Neutrophil (primary cell): ENCODE data around the gene CTBP2.

ENCODE experiments used
- H3K27ac ChIP-seq: fragments of 200-600 bp; sonication (generic); 2 replicates; pipeline ENCODE4 v1.5.1; 2016; ENCODE audit warnings: mild to moderate bottlenecking, moderate library complexity
- H3K27me3 ChIP-seq: fragments of 200-600 bp; sonication (generic); 2 replicates; pipeline ENCODE4 v1.6.0; 2016; ENCODE audit warnings: mild to moderate bottlenecking
- H3K36me3 ChIP-seq: fragments of 200-600 bp; sonication (generic); 2 replicates; pipeline ENCODE4 v1.5.1; 2017
- H3K4me1 ChIP-seq, 2 experiments: fragments of 200-600 bp in 1 of 2; sonication (generic) in 1 of 2; 1 replicate in 1 of 2; 2 replicates in 1 of 2; pipeline versions ENCODE4 v1.5.1 to v1.6.1; 2013 to 2016; ENCODE audit warnings: low read depth in 1 of 2, low read length in 1 of 2, mild to moderate bottlenecking in 1 of 2, moderate library complexity in 1 of 2; ENCODE audit not compliant: control insufficient read depth in 1 of 2, insufficient read depth in 1 of 2
- H3K4me3 ChIP-seq, 2 experiments: fragments of 200-600 bp in 1 of 2; sonication (generic) in 1 of 2; 1 replicate in 1 of 2; 2 replicates in 1 of 2; pipeline ENCODE4 v1.5.1; 2013 to 2016; ENCODE audit warnings: low read depth in 1 of 2, low read length in 1 of 2, mild to moderate bottlenecking in 1 of 2, moderate library complexity in 1 of 2
- H3K9me3 ChIP-seq: fragments of 200-600 bp; sonication (generic); 2 replicates; pipeline ENCODE4 v1.5.1; 2016
- TF ChIP-seq, protein P1 (sequence below): fragments of 200-600 bp; sonication (generic); IDR thresholded peaks from 2 replicates; pipeline ENCODE4 v1.5.1; 2016; ENCODE audit warnings: antibody characterized with exemption

The CTBP2 gene

GRCh38 chr10:124977648-124978375, 182.6 kb downstream of the CTBP2 start:
- H3K4me1 ChIP-seq: peaks cover 32 to 40% of the 10 kb centered on the region in 2 experiments
- H3K27me3 ChIP-seq: no peaks in the 10 kb centered on the region
- no peaks in the 10 kb centered on the region for H3K9me3 ChIP-seq
- H3K4me3 ChIP-seq: no peak overlapping the region
- TF ChIP-seq, protein P1, sequence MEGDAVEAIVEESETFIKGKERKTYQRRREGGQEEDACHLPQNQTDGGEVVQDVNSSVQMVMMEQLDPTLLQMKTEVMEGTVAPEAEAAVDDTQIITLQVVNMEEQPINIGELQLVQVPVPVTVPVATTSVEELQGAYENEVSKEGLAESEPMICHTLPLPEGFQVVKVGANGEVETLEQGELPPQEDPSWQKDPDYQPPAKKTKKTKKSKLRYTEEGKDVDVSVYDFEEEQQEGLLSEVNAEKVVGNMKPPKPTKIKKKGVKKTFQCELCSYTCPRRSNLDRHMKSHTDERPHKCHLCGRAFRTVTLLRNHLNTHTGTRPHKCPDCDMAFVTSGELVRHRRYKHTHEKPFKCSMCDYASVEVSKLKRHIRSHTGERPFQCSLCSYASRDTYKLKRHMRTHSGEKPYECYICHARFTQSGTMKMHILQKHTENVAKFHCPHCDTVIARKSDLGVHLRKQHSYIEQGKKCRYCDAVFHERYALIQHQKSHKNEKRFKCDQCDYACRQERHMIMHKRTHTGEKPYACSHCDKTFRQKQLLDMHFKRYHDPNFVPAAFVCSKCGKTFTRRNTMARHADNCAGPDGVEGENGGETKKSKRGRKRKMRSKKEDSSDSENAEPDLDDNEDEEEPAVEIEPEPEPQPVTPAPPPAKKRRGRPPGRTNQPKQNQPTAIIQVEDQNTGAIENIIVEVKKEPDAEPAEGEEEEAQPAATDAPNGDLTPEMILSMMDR: no peak
- peaks cover 39% of the 10 kb centered on the region for H3K36me3 ChIP-seq
- H3K27ac ChIP-seq: peak overlapping the region; percentile 85

DNA sequence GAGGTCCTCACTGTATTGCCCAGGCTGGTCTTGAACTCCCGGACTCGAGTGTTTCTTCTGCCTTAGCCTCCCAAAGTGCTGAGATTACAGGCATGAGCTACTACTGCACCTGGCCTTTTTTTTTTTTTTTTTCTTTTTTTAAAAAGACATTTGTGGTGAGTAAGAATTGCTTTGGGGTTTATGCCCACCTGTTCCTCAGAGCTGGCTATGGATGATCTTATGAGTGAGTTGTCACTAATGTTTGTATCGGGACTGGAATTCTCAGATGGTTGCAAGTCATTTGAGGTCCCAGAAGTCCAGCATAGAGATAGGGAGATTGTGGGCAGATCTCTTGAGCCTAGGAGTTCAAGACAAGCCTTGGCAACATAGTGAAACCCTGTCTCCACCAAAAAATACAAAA, 183.2 kb downstream of the CTBP2 start:
- H3K27ac ChIP-seq: peak overlapping the region; percentile 85
- no peaks in the 10 kb centered on the region for H3K27me3 ChIP-seq
- H3K4me1 ChIP-seq: peaks cover 32 to 40% of the 10 kb centered on the region in 2 experiments
- no peak overlapping the region for H3K4me3 ChIP-seq
- peaks cover 33% of the 10 kb centered on the region for H3K36me3 ChIP-seq
- TF ChIP-seq, protein P1: no peak
- no peaks in the 10 kb centered on the region for H3K9me3 ChIP-seq

DNA sequence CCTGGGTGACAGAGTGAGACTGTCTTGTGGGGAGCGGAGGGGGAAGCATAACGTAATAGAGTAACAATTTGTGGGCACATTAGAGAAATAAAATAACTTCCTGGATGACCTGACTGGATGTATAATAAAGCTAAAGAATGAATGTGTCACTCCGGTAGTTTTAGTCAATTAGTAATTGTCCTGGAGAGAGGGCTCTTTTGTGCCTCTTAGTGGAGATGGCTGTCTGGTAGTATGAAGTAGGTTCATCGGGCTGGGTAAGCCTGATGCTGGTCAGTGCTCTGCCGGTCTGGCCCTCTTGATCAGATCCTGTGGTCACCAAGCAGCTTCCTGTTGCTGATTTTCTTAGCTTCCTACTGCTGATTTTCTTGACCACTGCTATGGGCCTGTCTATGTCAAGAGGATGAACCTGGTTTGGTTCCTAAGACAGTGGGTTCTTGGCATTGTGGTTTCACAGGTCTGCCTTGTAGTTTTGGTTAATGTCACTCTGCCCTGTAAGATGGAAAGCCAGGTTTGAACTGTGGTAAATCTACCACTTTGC, 184.3 kb downstream of the CTBP2 start:
- TF ChIP-seq, protein P1: no peak
- peaks cover 32 to 40% of the 10 kb centered on the region in 2 experiments for H3K4me1 ChIP-seq
- H3K27ac ChIP-seq: peak overlapping the region; percentile 85
- H3K36me3 ChIP-seq: peaks cover 21% of the 10 kb centered on the region
- no peaks in the 10 kb centered on the region for H3K27me3 ChIP-seq
- peak overlapping the region in 1 of 2 experiments; percentile 20 for H3K4me3 ChIP-seq
- no peaks in the 10 kb centered on the region for H3K9me3 ChIP-seq

GRCh38 chr10:124974131-124974530, 186.2 kb downstream of the CTBP2 start:
- Histone ChIP-seq H3K27ac (no peak overlapping the region), H3K36me3 (peaks cover 22% of the 10 kb centered on the region), H3K9me3 (no peaks in the 10 kb centered on the region), H3K4me1 (peaks cover 32 to 40% of the 10 kb centered on the region in 2 experiments), H3K27me3 (no peaks in the 10 kb centered on the region), H3K4me3 (no peak overlapping the region)
- TF ChIP-seq, protein P1: no peak

GRCh38 chr10:124972637-124973036, 187.7 kb downstream of the CTBP2 start:
- peaks cover 24 to 28% of the 10 kb centered on the region in 2 experiments for H3K4me1 ChIP-seq
- H3K4me3 ChIP-seq: no peak overlapping the region
- H3K36me3 ChIP-seq: peaks cover 35% of the 10 kb centered on the region
- TF ChIP-seq, protein P1: no peak
- no peak overlapping the region for H3K27ac ChIP-seq
- no peaks in the 10 kb centered on the region for H3K27me3 ChIP-seq
- no peaks in the 10 kb centered on the region for H3K9me3 ChIP-seq
